HG03439 (cell line): ENCODE data around the gene NKAIN4.

Experiments
- ATAC-seq: cut with Tn5 transposase; IDR thresholded peaks from one replicate; pipeline ENCODE4 v1.9.1; 2021; ENCODE audit warnings: mild to moderate bottlenecking, moderate library complexity; ENCODE audit not compliant: unreplicated experiment

NKAIN4 gene

DNA sequence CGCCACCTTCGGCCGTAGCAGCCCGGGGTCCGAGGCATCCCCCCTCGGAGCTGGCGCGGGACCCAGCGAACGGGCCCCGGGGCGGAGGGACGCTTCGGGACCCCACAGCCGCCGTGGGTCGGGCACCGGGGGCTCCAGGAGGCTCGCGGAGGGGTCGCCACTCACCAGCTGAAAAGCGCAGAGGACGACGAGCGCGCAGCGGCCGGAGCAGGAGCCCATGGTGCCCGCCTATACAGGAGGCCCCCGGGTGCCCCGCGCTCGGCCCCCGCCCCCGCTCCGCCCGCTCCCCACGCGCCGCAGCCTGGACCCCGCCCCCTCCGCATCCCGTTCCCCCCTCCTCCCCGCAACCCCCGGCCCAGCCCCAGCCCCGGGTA, at the start of gene NKAIN4:
Gene NKAIN4, minus strand, starts transcription at position 232 of the 374 bp plus-strand sequence. Its CDS starts 13 bp downstream, at position 219.
- no peak for ATAC-seq

DNA sequence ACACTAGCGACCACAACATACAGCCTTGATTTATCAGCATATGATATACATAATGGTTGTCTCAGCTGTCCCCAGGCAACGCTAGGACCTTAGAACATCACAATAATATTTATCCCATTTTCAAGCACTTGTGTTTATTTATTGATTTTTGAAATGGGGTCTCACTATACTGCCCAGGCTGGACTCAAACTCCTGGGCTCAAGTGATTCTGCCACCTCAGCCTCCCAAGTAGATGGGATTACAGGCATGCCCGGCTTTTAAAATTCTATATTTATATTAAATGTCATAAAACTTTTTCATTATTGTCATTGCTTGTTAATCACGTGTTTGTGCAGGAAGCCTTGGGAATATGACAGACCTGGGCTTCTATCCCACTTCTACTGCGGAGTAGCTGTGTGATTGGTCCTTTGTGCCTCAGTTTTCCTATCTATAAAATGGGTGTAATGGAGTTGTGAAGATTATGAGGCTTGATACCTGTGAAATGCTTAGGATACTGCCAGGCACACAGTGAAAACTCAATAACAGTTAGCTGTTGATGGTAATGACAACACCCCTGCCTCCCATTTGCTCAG, 48.9 kb upstream of the NKAIN4 start:
- ATAC-seq, result no peak

DNA sequence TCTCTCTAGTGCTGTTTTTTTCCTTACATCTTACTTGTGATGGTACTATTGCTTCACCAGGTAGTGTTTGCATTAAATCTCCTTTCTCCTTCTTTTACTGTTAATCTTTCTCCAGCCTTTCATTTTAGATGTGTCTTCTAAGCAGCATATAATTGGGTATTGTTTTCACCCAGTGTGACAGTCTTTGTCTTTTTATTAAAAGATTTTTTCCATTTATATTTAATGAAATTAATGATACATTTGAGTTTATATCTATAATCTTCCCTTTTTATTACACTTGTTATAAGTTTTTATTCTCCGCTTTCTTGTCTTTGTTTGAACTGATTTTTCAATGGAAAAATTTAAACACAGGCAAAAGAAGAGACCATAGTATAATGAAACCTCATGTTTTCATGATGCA, 47.4 kb upstream of the NKAIN4 start:
- no peak for ATAC-seq

- ATAC-seq, result no peak
These were observed 44.6 kb upstream of the NKAIN4 start for GRCh38 chr20:63298731-63299312.

- ATAC-seq, result no peak
These were observed 43.7 kb upstream of the NKAIN4 start for GRCh38 chr20:63297796-63298572.

GRCh38 chr20:63297371-63297781, 43.1 kb upstream of the NKAIN4 start:
- ATAC-seq, result no peak

- no peak for ATAC-seq
These were observed 42.5 kb upstream of the NKAIN4 start for GRCh38 chr20:63296531-63297299.

DNA sequence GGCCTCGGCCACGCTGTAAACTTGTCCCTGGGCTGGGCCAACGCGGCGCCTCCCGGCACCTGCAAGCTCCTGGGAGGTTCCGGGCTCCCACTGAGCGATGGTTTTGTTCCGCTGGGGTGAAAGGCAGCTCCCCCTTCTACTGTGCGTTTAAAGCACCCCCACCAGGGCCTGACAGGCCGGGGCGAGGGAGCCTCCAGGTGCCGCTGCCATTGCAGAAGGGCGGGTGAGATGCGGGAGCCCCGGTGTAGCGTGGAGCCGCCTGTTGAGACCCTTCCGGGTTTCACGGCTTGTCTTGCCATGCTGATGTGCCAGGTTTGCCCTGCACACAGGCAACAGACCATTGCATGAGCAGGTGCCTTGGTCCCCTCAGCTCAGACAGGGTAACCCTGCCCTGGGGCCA, 41.6 kb upstream of the NKAIN4 start:
- ATAC-seq, result no peak

GRCh38 chr20:63295422-63295821, 41.2 kb upstream of the NKAIN4 start:
- ATAC-seq, result no peak

GRCh38 chr20:63295018-63295417, 40.8 kb upstream of the NKAIN4 start:
- no peak for ATAC-seq

GRCh38 chr20:63294536-63294900, 40.3 kb upstream of the NKAIN4 start:
- no peak for ATAC-seq

- no peak for ATAC-seq
These were observed 39.7 kb upstream of the NKAIN4 start for GRCh38 chr20:63293871-63294535.

DNA sequence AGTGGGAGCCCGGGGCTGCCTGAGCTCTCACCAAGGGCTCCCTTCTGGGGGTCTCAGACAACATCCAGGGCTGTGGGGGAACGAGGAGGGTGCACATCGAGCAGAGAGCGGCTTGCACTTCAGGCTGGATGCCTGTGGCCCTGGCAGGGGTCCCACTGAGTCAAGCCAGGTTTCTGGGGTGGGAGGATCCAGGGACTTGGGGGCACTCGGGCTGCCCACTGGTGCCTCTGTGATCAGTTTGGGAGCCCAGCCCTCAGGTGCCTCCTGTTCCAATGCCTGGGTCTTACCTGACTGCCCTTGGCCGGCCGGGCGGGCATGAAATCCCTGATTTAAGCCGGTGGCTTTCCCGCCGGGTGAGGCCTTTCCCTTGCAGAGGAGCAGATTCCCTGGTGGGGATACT, 39.2 kb upstream of the NKAIN4 start:
- no peak for ATAC-seq

GRCh38 chr20:63292904-63293303, 38.6 kb upstream of the NKAIN4 start, which contains the start of gene COL20A1:
COL20A1 (plus strand) TSS chr20:63293186; CDS start chr20:63295108, 1,922 bp downstream.
- ATAC-seq, result no peak

DNA sequence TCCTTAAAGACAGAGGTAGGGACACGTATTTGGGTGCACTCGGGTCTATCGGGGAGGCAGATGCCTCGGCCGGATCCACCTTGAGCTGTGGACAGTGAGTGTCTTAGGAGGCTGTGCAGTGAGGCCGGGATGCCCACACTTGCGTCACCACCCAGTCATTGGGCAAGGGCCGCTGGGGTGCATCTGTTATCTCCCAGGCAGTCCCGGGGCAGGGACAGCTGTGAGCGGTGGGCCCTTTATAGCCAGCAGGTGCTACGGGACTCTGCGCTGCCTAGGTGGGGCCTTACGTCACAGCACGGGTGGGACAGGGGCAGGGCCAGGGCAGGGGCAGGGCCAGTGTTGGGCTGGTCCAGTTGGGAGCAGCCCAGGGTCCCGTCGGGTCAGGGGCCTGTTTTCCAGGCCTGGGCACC, 38.0 kb upstream of the NKAIN4 start:
- no peak for ATAC-seq

GRCh38 chr20:63291811-63292210, 37.5 kb upstream of the NKAIN4 start:
- no peak for ATAC-seq

DNA sequence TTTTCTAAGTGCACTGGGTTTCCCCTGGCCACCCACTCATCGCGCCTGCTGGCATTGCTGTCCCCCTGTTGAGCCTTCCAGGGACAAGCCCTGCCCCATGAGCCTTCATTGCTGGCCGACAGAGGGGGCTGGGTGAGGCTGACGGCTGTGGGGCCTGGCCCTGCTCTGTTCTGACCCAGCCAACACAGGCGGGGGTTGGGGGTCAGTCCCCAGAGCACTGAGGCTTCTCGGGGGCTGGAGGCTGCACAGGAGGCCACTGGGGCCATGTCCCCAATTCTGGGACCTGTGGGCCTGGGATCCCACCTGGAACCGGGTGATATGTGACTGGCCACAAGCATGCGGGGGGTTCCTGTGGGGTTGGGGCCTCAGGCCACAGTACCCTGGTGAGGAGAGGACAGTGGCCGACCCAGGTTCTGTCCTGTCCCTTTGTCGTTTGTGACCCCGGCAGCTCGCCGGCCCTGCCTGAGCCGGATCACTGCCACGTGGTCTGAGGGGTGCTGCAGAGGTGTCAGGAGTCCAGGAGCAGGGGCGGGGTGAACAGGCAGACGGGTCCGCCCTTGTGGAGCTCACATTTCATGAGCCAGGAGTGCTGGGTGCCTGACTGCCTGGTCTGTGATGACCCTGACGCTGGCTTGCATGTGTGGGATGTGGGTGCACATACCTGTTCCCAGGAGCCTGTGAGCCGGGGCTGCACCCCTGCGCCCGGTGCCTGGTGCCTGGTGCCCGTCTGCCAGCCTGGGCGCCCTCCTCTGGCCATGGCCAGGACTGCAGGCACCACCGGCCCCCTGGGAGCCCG, 36.6 kb upstream of the NKAIN4 start:
- no peak for ATAC-seq

DNA sequence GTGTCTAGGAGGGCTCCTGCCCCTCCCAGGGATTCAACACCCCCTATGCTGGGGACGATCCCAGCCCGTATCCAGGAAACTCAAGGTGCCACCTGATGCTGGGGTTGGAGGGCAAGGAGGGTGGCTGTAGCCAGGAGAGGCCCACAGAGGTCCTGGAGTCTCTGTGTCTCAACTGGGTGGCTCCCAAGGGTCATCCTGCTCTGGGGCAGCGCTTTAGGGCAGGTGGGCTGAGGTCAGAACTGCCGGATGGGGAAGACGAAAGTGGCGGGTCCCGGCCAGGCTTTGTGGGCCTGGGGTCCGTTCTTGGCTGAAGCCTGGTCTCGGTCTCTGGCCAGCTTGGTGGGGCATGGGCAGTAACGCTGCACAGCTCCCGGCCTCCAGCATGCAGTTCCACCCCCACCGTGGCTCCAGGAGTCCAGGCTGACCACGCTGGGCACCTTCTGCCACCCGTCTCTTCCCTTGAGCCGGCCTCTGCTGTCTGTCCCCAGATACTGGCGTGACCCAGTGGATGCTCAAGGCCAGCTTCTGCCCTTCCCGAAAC, 35.9 kb upstream of the NKAIN4 start:
- ATAC-seq, result no peak

- no peak for ATAC-seq
These were observed 35.3 kb upstream of the NKAIN4 start for GRCh38 chr20:63289311-63290135.
